GOT3 (cell line): ENCODE results near the gene G3BP1.
A peak's percentile ranks its signal among the peaks of the same experiment; 100 is the strongest.
"Not testable (repeated sequence)": the region's sequence is repeated elsewhere in the genome, so short reads cannot be mapped to it uniquely, and the experiment has no call there.

Experiments
- DNase-seq: peaks from one replicate; lab custom pipeline; 2025; ENCODE audit warnings: mixed read lengths; lab: John Stamatoyannopoulos, UW

G3BP1 gene

GRCh38 chr5:151771259-151772028 lies at the start of gene G3BP1:
Gene G3BP1 (plus strand): TSS chr5:151771954. CDS start chr5:151786621, 14,667 bp downstream.
- DNase-seq = peak; percentile 100

GRCh38 chr5:151722546-151722945 lies 49.2 kb upstream of the G3BP1 start:
- DNase-seq = no peak

DNA sequence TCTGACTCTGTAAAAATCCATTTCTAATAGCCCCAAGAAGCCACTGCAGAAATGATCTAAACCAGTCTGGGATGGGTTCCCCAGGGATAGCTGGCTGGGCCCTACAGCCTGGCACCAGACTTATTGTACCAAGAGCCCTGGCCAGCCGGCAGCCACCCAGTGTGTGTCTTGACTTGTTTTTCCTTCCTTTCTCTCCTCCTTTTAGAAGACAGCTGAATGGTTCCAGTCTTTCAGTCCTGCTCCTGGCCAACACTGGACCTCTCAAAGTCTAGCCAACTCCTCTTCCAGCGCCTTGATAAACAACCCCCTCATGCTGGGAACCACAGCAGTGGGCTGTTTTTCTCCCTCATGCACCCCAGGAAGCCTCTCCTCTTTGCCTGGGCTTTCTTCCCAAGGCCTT lies 47.4 kb upstream of the G3BP1 start:
- DNase-seq = no peak

- not testable (repeated sequence) for DNase-seq
Observed at GRCh38 chr5:151729597-151729996, 42.2 kb upstream of the G3BP1 start.

- no peak for DNase-seq
Observed at GRCh38 chr5:151730381-151730780, 41.4 kb upstream of the G3BP1 start.

GRCh38 chr5:151733358-151734063 lies 38.2 kb upstream of the G3BP1 start:
- DNase-seq = no peak

DNA sequence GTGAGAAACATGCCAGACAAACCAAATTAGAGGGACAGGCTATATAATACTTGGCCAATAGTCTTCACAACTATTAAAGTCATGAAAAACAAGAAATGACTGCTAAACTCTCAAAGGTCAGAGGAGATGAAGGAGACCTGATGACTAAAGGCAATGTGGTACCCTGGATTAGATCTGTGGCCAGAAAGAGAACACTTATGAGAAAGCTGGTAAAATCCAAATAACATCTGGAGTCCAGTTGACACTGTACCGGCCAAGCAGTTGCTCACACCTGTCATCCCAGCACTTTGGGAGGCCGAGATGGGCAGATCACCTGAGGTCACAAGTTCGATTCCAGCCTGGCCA lies 37.7 kb upstream of the G3BP1 start:
- DNase-seq = no peak

DNA sequence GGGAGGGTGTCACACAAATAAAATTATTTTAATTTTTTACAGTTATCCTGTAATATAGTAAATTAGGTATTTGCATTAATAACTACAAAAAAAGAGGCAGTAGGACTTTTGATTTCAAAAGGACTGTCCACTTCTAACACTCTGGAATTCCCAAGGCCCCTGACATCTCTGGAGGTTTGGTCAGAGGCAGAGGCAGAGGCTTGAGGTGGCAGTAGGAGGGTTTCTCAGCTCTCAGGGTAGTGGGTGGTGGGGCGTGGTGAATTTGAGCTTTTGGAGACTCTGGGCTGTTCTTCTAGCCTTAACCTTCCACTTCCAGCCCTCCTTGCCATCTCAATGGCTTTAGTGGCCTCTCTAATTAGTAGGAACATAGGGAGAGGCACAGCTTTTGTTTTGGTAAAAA lies 36.1 kb upstream of the G3BP1 start:
- no peak for DNase-seq

DNA sequence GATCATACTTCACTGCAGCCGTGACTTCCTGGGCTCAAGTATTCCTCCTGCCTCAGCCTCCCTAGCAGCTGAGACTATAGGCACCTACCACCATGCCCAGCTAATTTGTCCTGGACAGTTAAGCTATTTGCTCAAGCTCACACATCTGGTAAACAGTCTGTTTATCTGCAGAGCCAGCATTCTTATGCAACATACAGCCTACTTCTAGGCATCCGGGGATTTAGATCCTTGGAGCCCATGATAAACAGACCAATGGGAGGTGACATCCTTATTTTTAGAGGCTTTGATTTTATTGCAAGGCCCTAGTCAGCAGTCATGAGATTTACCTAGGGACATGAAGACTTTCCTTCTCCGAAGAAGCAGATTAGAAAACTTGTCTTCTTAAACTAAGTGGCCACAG lies 34.3 kb upstream of the G3BP1 start:
- no peak for DNase-seq

DNA sequence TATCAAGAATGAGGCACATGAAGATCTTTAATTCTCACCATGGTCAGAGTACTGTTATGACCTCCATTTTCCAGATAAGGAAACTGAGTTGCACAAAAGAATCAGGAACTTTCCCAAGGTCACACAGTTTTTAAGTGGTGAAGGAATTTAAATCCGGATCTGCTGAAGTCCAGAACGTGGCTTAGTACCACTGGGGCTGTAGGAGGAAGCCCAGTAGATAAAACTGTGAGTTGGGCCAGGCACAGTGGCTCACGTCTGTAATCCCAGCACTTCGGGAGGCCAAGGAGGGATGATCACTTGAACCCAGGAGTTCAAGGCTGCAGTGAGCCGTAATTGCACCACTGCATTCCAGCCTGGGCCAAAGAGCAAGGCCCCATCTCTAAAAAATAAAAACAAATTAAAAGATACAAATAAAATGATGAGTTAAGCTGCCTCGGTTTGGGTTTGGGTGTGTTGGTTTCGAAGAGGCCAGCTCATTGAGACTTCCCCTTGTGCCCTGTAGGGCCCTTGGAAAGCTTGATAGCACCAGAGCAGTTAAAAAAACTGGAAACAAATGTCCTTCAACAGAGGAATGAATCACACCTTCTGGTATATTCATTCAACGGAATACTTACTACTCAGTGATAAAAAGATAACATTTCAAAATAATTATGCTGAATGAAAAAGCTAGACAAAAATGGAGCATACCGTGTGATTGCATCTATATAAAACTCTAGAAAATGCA lies 33.5 kb upstream of the G3BP1 start:
- no peak for DNase-seq

GRCh38 chr5:151739395-151739794 lies 32.4 kb upstream of the G3BP1 start:
- DNase-seq = no peak

DNA sequence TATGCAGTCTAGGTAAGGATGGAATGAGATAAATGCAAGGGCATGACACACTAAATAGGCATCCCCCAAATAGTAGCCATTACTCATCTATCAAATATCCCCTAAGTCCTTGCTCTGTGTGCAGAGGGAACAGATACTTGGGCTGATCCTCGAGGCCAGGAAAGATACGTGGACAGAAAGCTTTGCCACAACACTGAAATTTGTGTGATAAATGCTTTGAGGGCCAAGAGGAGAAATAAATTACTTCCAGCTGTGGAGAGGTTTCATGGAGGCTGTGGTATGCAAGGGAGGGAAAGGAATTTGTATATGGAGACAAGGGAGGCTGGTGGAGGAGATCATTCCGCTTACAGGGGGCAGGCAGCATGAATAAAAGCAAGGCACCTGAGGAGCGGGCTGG lies 31.8 kb upstream of the G3BP1 start:
- DNase-seq = no peak

- DNase-seq = peak; percentile 88
Observed at GRCh38 chr5:151740336-151740942, 31.3 kb upstream of the G3BP1 start.

GRCh38 chr5:151740958-151741373 lies 30.8 kb upstream of the G3BP1 start:
- DNase-seq = no peak

DNA sequence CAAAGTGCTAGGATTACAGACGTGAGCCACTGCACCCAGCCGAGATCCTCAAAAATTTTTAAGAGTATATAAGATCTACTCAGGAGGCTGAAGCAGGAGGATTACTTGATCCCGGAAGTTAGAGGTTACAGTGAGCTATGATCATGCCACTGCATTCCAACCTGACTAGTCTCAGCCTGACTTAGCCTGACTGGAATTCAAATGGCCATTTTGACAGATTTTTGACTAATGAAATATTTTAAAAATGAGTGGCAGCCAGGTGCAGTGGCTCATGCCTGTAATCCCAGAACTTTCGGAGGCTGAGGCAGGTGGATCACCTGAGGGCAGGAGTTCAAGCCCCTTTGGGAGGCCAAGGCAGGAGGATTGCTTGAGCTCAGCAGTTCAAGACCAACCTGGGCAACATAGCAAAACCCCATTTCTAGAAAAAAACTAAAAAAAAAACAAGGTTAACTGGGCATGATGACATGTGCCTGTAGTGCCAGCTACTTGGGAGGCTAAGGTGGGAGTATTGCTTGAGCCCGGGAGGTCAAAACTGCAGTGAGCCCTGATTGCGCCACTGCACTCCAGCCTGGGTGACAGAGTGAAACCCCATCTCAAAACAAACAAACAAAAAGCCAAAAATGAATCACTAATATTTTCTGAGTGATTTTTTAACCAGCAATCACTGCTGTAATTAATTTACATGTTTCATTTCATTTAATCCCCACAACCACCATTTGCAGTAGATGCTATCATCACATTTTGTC lies 29.9 kb upstream of the G3BP1 start:
- no peak for DNase-seq

- peak; percentile 26 for DNase-seq
Observed at GRCh38 chr5:151742870-151743294, 28.9 kb upstream of the G3BP1 start.

DNA sequence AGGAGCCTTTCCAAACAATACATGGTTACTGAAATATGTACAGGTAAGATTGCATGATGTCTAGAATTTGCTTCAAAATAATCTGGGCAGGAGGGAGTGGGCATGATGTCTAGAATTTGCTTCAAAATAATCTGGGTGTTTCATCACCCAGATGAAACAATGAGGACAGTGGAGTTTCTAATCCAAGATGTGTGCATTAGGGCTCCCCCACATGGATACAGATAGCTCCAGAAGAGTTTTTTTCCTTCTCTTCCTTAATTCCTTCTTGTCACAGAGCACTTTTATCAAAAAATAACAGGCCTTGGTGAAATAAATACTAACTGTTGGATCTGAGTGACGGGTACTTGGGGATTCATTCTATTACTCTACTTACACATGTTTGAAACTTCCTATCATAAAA lies 28.2 kb upstream of the G3BP1 start:
- DNase-seq = no peak

- DNase-seq = peak; percentile 74
Observed at GRCh38 chr5:151745071-151745705, 26.6 kb upstream of the G3BP1 start.

GRCh38 chr5:151750121-151750520 lies 21.6 kb upstream of the G3BP1 start:
- DNase-seq = no peak

DNA sequence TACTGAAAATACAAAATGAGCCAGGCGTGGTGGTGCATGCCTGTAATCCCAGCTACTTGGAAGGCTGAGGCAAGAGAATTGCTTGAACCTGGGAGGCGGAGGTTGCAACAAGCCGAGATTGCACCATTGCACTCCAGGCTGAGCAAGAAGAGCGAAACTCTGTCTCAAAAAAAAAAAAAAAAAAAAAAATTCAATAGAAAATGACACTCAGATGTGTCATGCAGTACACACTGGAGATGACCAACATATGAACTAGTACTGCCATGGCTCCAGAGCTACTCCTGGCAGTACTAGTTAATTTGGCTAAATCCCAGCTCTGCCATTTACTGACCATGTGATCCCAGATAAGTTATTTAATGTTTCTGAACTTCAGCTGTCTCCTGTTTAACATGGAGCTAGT lies 20.7 kb upstream of the G3BP1 start:
- DNase-seq = no peak

GRCh38 chr5:151751593-151751992 lies 20.2 kb upstream of the G3BP1 start:
- no peak for DNase-seq
